WTC11 (cell line): Measurements from ENCODE around the gene TMEM81.

Source experiments
- JUN ChIP-seq: sonication (generic); formaldehyde crosslinking; IDR thresholded peaks from 2 replicates; pipeline ENCODE4 v1.8.0; 2023; ENCODE audit warnings: mild to moderate bottlenecking, missing genetic modification reagents
- MYBL2 ChIP-seq: sonication (generic); formaldehyde crosslinking; IDR thresholded peaks from 2 replicates; pipeline ENCODE4 v1.8.1; 2023; ENCODE audit warnings: mild to moderate bottlenecking, moderate library complexity, missing genetic modification reagents
- SP1 ChIP-seq: sonication (generic); formaldehyde crosslinking; conservative IDR thresholded peaks from 2 replicates; pipeline ENCODE4 v1.8.1; 2022; ENCODE audit warnings: missing genetic modification reagents
- ZNF671 ChIP-seq: fragments of 250-450 bp; sonication (Bioruptor Pico); IDR thresholded peaks from 2 replicates; pipeline ENCODE4 v1.8.0; 2021; ENCODE audit warnings: mild to moderate bottlenecking
- TF ChIP-seq, protein P1 (sequence below): sonication (generic); formaldehyde crosslinking; IDR thresholded peaks from 2 replicates; pipeline ENCODE4 v1.8.1; 2023; ENCODE audit warnings: mild to moderate bottlenecking, missing genetic modification reagents, moderate library complexity
- TF ChIP-seq, protein P2 (sequence below): sonication (generic); formaldehyde crosslinking; conservative IDR thresholded peaks from 2 replicates; pipeline ENCODE4 v1.8.1; 2022; ENCODE audit warnings: mild to moderate bottlenecking, missing genetic modification reagents

DNA sequence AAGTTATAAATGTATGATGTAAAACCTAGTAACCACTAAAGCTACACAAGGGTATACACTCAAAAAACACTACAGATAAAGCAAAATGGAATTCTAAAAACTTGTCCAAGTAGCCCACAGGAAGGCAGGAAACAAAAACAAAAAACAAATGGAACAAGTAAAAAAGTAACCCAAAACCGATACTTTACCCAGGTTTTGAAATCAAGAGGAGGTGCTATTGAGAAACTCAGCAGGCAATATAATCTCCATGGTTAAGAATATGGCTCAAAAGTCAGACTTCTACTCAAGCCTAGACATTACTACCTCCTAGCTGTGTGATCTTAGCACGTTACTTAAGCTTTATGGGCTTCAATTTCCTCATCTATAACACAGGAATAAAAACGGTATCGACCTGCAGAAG, 24.2 kb upstream of the TMEM81 start:
- TF ChIP-seq, protein P1, sequence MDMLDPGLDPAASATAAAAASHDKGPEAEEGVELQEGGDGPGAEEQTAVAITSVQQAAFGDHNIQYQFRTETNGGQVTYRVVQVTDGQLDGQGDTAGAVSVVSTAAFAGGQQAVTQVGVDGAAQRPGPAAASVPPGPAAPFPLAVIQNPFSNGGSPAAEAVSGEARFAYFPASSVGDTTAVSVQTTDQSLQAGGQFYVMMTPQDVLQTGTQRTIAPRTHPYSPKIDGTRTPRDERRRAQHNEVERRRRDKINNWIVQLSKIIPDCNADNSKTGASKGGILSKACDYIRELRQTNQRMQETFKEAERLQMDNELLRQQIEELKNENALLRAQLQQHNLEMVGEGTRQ (CRISPR knock-in tag) = no peak
- TF ChIP-seq, protein P2, sequence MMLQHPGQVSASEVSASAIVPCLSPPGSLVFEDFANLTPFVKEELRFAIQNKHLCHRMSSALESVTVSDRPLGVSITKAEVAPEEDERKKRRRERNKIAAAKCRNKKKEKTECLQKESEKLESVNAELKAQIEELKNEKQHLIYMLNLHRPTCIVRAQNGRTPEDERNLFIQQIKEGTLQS (CRISPR knock-in tag) = no peak
- TF ChIP-seq MYBL2 (CRISPR knock-in tag) (no peak), JUN (CRISPR knock-in tag) (no peak), ZNF671 (CRISPR knock-in tag) (no peak), SP1 (CRISPR knock-in tag) (no peak)
